Dermis blood vessel endothelial cell (primary cell): ENCODE measurements around the gene POR. TPM values are rescaled to one million over a fixed set of nuclear protein-coding genes. Genes with fewer than 3 reads are reported as not detected.
"Not testable (repeated sequence)": the region's sequence is repeated elsewhere in the genome, so short reads cannot be mapped to it uniquely, and the experiment has no call there.

Experiments used
- DNase-seq: peaks from one replicate; pipeline ENCODE4 v3.0.0; 2010
- total RNA-seq: library from RNA; depleted of rRNA; stranded (reverse); fragments of >200 nt; gene quantifications from 2 replicates; pipeline ENCODE4 v1.2.3, GENCODE V29; 2014

Gene POR
- total RNA-seq, 1 donor from 2014 or later: 102 TPM

- no peak for DNase-seq
These were observed 29.9 kb upstream of the POR start for GRCh38 chr7:75885036-75885435.

GRCh38 chr7:75887669-75888369 is 27.1 kb upstream of the POR start:
- no peak for DNase-seq

- no peak for DNase-seq
These were observed 26.3 kb upstream of the POR start for GRCh38 chr7:75888464-75889222.

GRCh38 chr7:75889223-75889825 is 25.6 kb upstream of the POR start:
- no peak for DNase-seq

GRCh38 chr7:75889826-75890225 is 25.1 kb upstream of the POR start:
- DNase-seq: no peak

GRCh38 chr7:75891237-75891636 is 23.7 kb upstream of the POR start:
- not testable (repeated sequence) for DNase-seq

- DNase-seq: no peak
These were observed 23.0 kb upstream of the POR start for GRCh38 chr7:75891815-75892411.

GRCh38 chr7:75892634-75893272 is 22.2 kb upstream of the POR start:
- DNase-seq: no peak

- no peak for DNase-seq
These were observed 18.1 kb upstream of the POR start for GRCh38 chr7:75896803-75897327.

GRCh38 chr7:75900617-75901315 is 14.2 kb upstream of the POR start:
- DNase-seq: no peak

- DNase-seq: no peak
These were observed 9.0 kb upstream of the POR start for GRCh38 chr7:75905785-75906604.

- DNase-seq: no peak
These were observed 7.8 kb upstream of the POR start for GRCh38 chr7:75906991-75907667.

- DNase-seq: not testable (repeated sequence)
These were observed 7.3 kb upstream of the POR start for GRCh38 chr7:75907668-75908039.

- no peak for DNase-seq
These were observed 5.3 kb upstream of the POR start for GRCh38 chr7:75909521-75910132.

GRCh38 chr7:75911186-75911585 is 3.8 kb upstream of the POR start:
- DNase-seq: not testable (repeated sequence)

GRCh38 chr7:75913437-75913836 is 1.5 kb upstream of the POR start:
- no peak for DNase-seq

- no peak for DNase-seq
These were observed 743 bp upstream of the POR start for GRCh38 chr7:75914169-75914654.

- DNase-seq: peak; percentile 36
These were observed 631 bp downstream of the POR start for GRCh38 chr7:75915416-75916156.

GRCh38 chr7:75916259-75916658 is 1.3 kb downstream of the POR start:
- DNase-seq: no peak
